ENCODE results near the gene RPE.

Gene RPE

DNA sequence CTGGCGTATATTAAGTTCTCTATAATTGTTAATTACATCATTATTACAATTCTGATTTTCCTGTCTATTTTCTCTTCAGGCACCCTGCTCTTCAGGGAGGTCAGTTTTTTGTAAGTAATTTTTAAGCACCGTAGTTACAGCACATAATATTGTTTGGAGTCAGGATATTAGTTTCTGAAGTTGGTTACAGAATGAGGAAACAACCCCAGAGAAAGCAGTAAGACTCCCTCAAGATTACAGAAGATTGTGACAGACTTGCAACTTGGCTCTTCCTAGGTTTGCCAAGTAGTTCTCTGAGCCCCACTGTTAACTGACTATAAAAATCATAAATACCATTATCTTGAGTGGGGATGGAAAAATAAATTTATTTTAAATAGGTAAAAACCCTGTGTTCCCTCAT is 921 bp downstream of the RPE start:
- no peak for DNase-seq

DNA sequence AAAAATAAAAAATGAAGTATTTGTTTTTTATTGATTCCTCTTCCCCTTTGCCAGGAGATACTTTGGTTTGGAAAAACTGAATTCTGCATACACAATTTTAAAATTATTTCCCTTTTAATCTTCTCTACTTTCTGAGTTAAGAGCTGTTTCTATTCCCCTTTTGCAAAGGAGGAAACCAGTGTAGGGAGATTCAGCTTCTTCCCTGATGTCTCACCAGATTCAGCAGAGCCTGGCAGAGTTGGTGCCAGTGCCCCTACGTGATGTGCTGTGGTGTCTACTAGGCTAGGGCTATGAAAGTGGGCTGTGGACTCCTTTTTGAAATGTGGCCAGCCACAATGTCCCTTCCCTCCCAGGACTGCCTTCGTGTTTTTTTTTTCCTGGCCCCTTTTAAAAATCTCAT is 2.4 kb downstream of the RPE start:
- no peak for DNase-seq

DNA sequence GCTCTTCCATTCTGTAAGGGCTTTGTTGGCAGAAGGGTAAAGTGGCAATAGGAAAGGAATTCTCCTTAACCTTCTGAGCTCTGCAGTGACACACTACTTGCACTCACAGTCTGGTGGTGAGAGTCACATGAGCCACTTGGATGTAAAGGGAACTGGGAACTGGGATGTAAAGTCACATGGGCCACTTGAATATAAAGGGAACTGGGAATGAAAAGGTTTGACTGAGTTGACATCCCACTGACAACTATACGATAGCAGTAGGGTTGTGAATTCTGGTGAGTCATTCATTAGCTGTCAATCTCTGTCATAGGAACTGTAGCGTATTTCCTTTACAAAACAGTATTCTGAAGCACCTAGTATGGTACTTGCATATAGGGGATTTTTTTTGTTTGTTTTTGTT is 5.5 kb downstream of the RPE start:
- DNase-seq: no peak

DNA sequence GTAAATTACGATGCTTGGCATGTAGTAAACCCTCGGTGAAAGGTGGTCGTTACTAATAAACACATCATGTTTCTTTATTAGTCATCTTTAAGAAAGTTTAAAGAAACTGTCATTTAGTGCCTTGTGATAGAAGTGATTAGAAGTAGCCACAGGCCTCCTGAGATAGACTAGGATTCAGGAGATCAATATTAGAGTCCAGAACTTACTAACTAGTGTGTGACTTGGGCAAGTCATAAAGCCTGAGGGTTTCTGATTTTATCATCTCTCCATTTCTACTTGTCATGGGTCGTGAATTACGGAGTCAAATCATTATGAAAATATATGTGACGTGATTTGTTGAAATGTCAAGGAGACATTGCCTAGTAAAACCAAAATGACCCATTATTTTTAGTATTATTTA is 6.7 kb downstream of the RPE start:
- DNase-seq: no peak

DNA sequence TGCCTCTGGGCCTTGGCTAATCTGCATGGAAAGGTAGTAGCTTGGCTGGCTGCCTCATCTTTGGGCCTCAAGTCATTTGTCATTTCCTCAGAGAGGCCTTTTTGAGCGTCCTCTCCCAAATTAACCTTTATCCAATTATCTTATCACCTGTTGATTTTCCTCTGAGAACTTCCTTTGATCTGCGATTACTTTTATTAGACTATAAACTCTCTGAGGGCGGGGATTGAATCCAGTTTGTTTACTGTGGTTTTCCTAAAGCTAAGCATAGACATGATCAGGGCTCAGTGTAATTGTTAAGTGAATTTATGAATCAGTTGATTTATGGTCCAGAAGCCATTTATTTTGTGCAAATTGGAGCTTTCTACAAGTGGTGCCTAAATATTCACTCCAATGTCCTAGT is 7.5 kb downstream of the RPE start:
- no peak for DNase-seq

DNA sequence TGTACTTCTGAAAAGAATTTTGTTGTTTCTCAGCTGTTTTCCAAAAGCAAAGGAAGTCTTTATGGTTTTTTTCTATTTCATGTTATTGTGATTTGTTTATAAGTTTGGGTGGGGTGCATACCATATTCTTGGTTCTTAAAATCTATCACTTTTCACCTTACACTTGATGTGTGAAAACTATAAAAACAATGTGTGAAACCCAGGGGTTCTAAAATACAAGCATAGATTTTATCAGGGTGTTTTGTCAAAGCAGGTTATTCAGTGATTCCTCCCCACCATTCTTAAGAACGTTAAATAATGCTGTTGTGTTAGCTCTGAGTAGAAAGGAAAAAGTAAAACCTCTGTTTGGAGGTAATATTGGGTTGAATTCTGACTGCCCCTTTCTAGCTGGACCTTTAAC is 17.7 kb downstream of the RPE start:
- no peak for DNase-seq

DNA sequence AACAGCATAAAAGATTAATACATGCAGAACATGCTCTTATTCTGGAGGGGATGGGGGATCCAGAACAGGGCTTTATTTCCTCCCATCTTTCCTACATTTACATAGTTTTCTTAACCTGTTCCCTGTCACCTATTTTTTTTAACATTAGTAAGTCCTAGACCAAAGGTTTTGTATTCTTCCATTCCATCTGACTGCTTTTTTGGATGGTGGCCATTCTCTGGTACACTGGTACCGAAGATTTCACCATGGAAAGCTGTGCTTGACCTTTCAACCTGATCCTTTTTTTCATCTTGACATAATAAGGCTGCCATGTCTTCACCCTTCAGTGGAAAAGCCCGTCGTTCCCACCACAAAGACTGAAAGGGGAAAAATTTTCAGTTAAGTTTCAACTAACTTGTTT is 20.4 kb downstream of the RPE start:
- DNase-seq: no peak

DNA sequence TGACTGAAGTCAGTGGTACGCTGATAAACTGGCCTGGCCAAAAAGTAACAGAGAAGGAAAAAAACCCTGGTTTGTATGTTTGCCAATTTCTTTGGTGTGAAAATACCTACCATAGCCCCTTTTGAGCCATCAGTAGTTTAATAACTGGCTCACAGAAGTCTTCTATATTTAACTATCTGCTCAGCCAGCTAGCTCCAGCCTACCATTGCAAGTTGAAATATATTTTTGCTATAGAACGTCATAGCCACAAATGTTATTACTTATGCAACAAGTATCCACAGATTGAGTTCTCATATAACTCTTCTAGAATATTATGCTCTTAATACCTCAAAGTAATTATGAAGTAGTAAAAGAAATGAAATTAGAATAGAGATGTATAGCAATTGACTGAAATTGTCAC is 25.2 kb downstream of the RPE start:
- DNase-seq: no peak

DNA sequence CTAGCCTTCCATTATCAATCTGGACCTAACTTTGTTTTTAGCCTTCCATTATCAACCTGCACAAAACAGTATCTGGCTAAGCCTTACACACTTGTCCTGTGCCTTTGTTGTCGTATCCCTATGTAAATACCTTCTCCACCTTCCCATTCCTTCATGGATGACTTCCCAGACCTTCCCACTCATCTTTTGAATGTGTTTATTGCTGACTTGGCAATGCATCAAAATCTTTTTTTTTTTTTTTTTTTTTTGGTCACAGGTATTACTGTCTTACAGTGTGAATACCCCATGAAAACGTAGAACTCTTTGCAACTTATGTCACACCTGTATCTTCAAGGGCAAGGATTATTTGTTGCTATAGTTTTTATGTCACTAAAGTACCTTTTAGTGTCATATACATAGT is 25.7 kb downstream of the RPE start:
- no peak for DNase-seq

DNA sequence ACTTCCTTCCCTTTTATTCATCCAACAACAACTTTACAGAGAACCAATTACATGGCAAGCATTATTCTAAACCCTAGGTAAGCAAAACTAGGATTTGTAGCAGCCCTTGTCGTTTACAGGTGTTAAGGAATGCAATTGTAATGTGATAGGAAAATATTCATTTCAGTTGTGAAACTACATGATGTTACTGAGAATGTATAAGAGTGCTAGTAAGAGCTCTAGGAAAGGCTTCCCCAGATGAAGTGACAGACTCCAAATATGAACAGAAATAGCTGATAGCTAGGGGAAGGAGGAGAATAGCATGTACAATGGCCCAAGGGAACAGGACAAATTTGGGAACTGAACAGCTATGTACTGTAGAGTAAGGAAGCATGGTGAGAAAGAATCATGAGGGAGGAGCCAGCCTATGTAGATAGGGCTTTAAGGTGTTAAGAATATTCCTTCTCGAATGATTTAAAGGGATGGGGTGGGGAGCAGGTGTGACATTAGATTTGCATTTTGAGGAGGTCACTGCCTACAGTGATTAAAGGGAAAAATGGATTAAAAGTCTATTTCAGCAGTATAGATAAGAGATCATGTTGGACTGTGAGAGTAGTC is 31.7 kb downstream of the RPE start:
- no peak for DNase-seq

DNA sequence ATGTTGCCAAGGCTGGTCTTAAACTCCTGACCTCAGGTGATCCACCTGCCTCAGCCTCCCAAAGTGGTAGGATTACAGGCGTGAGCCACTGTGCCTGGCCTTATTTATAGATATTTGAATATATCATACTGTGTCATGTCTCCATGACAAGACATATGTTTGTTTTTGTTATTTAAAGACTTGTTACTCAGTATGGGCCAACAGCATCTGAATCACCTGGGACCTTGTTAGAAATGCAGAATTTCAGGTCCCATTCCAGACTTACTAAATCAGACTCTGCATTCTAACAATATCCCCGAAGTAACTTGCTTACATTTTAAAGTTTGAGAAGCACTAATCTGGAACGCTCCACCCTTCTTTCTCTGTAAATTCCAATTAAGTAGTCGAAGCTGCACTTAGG is 33.2 kb downstream of the RPE start:
- DNase-seq: no peak

DNA sequence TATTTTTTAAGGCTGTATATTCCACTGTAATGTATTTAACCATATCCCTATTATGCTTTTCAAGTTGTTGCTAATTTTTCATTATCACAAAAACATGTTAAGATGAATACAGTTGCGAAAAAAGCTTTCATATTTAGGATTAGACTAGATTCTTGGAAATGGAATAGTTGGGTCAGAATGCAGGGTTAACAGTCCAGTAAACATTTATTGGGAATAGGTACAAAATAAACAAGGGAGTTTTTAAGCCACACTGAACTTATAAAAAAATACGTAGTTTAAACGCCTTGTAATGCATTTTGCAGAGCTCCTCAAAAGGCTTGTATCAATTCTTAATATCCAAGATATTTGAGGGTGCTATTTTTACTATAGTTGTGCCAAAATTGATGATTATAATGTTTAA is 35.6 kb downstream of the RPE start:
- DNase-seq: no peak

DNA sequence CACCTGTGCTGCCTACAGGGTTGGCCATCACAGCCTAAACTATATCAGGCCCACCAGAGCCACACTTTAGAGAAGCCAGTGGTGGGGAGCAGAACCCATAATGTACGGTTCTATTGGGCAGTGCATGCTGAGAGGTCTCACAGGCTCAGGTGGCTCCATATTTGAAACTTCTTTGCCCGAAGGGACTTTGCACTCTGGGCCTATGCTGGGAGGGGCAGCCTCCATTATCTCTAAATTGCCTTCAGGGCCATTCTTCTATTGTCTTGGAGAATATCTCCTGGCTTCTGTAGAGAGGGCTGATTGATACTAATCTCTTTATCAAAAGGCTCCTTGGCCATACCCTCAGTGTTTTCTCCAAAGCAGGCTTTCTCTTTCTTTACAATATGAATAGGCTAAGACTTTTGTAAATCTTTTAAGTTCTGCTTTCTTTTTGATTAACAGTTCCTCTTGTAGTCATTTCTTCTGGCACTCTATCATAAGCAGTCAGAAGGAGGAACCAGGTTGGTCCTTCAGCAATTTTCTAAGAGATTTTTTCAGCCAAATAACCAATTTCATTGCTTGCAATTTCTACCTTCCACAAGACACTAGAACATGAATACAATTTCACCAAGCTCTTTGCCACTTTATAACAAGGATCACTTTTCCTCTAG is 44.5 kb downstream of the RPE start:
- no peak for DNase-seq

DNA sequence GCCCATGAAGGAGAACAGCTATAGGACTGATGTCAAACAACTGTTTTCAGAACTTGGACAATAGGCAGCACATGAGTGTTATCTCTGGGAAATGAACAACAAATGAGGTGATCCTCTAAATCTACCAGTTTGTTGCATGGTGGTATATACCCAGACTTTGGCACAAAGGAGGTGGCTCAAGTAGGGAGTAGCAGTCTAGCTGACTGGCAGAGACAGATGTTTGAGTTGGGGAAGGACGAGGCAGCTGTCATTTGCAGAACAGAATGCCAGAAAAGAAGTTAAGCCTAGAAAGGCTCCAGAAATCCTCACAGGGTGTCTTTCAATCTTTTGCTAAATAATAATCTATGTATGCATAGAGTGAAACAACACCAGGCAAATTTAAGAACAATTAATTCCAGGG is 47.4 kb downstream of the RPE start:
- no peak for DNase-seq

DNA sequence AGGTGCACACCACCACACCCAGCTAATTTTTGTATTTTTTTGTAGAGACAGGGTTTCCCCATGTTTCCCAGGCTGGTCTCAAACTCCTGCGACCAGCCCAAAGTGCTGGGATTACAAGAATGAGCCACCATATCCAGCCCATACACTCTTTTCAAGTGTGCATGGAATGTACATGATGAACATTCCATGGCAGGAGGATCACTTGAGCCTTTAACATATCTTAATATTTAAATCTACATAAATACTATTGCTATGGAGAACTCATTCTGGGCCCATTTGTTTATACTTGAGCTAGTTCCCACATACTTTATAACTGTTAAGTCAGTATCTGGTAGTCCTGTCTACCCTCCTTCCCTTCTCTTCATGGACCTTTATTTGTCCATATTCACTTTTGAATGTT is 48.4 kb downstream of the RPE start:
- DNase-seq: no peak

DNA sequence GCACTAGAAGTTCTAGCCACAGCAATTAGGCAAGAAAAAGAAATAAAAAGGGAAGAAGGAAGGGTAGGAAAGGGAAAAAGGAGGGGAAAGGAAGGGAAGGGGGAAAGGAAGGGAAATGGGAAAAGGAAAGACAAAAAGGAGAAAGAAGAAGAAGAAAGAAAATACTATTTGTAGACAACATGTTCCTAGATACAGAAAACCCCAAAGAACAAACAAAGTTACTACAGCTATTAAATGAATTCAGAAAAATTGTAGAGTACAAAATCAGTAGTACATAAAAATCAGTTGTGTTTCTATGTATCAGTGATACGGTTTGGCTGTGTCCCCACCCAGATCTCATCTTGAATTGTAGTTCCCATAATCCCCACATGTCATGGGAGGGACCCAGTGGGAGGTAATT is 52.3 kb downstream of the RPE start:
- no peak for DNase-seq

DNA sequence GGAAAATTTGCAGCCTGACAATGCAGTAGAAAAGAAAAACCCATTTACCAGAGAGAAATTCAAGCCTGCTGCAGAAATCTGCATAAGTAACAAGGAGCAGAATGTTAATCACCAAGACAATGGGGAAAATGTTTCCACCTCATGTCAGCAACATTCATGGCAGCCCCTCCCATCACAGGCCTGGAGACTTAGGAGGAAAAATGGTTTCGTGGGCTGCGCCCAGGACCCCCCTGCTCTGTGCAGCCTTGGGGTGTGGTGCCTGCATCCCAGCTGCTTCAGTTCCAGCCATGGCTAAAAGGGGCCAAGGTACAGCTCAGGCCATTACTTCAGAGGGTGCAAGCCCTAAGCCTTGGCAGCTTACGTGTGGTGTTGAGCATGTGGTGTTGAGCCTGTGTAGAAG is 53.4 kb downstream of the RPE start:
- DNase-seq: no peak

DNA sequence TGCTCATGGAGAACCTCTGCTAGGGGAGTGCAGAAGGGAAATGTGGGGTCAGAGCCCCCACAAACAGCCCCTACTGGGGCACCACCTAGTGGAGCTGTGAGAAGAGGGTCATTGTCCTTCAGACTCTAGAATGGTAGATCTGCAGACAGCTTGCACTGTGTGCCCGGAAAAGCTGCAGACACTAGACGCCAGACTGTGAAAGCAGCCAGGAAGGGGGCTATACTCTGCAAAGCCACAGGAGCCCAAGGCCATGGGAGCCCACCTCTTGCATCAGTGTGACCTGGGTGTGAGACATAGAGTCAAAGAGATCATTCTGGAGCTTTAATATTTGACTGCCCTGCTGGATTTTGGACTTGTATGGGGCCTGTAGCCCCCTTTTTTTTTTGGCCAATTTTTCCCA is 60.9 kb downstream of the RPE start:
- no peak for DNase-seq

All from activated CD4-positive, CD25-positive, alpha-beta regulatory T cell (primary cell).